Smooth muscle cell (in vitro differentiated cells): ENCODE results near the gene MAGEF1. TPM values are rescaled to one million over a fixed set of nuclear protein-coding genes. Genes with fewer than 3 reads are reported as not detected.

Experiments
- DNase-seq: peaks from one replicate; lab custom pipeline; 2025; ENCODE audit not compliant: unreplicated experiment; lab: John Stamatoyannopoulos, UW
- H2AFZ ChIP-seq: fragments of 200-600 bp; sonication (generic); 2 replicates; pipeline ENCODE4 v1.6.0; 2016; ENCODE audit warnings: antibody characterized with exemption, low read depth, mild to moderate bottlenecking
- H3F3A ChIP-seq: fragments of 200-600 bp; sonication (generic); 2 replicates; pipeline ENCODE4 v1.6.0; 2017; ENCODE audit warnings: antibody characterized with exemption, low read depth
- H3K27ac ChIP-seq: fragments of 200-600 bp; sonication (generic); 2 replicates; pipeline ENCODE4 v1.5.1; 2016; ENCODE audit warnings: low read depth, mild to moderate bottlenecking
- H3K27me3 ChIP-seq: fragments of 200-600 bp; sonication (generic); 2 replicates; pipeline ENCODE4 v1.6.1; 2016; ENCODE audit warnings: low read depth, mild to moderate bottlenecking
- H3K36me3 ChIP-seq: fragments of 200-600 bp; sonication (generic); 2 replicates; pipeline ENCODE4 v1.5.1; 2016; ENCODE audit warnings: low read depth
- H3K4me1 ChIP-seq: fragments of 200-600 bp; sonication (generic); 2 replicates; pipeline ENCODE4 v1.5.1; 2016; ENCODE audit warnings: low read depth
- H3K4me2 ChIP-seq: fragments of 200-600 bp; sonication (generic); 2 replicates; pipeline ENCODE4 v1.6.0; 2016; ENCODE audit warnings: mild to moderate bottlenecking
- H3K4me3 ChIP-seq: fragments of 200-600 bp; sonication (generic); 2 replicates; pipeline ENCODE4 v1.5.1; 2016; ENCODE audit warnings: mild to moderate bottlenecking
- H3K79me2 ChIP-seq: fragments of 200-600 bp; sonication (generic); 2 replicates; pipeline ENCODE4 v1.6.0; 2016; ENCODE audit warnings: low read depth, mild to moderate bottlenecking
- H3K9ac ChIP-seq: fragments of 200-600 bp; sonication (generic); 2 replicates; pipeline ENCODE4 v1.6.0; 2016; ENCODE audit warnings: low read depth
- H3K9me3 ChIP-seq: fragments of 200-600 bp; sonication (generic); replicated peaks from 2 replicates; pipeline ENCODE4 v1.5.1; 2016; ENCODE audit warnings: low read depth
- H4K20me1 ChIP-seq: fragments of 200-600 bp; sonication (generic); 2 replicates; pipeline ENCODE4 v1.6.0; 2016; ENCODE audit warnings: low read depth
- WGBS: methylation state at CpG from one replicate; pipeline ENCODE4 v1.1.7; 2016; ENCODE audit warnings: low lambda C conversion rate; 5-methylcytosine and 5-hydroxymethylcytosine counted together
- polyA plus RNA-seq: library from polyadenylated mRNA; unstranded; fragments of >200 nt; fragmentation: Nextera tagmentation; extraction: Ambion mirVana; gene quantifications from 2 replicates; pipeline ENCODE4 v1.2.1, GENCODE V29; 2016
- total RNA-seq: library from RNA; depleted of rRNA; stranded (reverse); fragments of >200 nt; gene quantifications from 2 replicates; pipeline ENCODE4 v1.2.3, GENCODE V29; 2014
- TF ChIP-seq, protein P1 (sequence below): fragments of 200-600 bp; sonication (generic); IDR thresholded peaks from 2 replicates; pipeline ENCODE4 v1.5.1; 2017; ENCODE audit warnings: borderline replicate concordance, mild to moderate bottlenecking, antibody characterized with exemption; ENCODE audit not compliant: insufficient read depth, poor library complexity, severe bottlenecking

MAGEF1 gene
- total and polyA plus RNA-seq, 2 experiments from 2014 or later = 37.0 to 52.7 TPM

DNA sequence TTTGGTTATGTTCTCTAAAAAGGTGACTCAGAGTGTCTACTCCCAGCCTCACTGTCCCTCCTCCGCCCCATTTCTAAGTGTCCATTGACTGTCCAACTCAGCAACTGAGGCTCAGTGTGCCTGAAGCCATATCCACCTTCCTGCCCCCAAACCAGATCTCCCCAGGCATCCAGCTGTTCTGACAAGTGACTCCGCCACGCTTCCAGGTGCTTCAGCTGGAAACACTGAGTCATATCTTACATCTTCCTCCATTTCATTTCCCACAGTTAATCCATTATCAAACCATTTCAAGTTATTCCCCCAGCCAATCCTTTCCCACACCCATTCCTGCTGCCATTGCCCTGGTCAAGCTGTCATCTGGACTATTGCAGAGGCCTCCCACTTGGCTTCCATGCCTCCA lies 17.1 kb downstream of the MAGEF1 start:
- H3K4me3 ChIP-seq = no peak overlapping the region
- no peaks in the 10 kb centered on the region for H3F3A ChIP-seq
- TF ChIP-seq, protein P1, sequence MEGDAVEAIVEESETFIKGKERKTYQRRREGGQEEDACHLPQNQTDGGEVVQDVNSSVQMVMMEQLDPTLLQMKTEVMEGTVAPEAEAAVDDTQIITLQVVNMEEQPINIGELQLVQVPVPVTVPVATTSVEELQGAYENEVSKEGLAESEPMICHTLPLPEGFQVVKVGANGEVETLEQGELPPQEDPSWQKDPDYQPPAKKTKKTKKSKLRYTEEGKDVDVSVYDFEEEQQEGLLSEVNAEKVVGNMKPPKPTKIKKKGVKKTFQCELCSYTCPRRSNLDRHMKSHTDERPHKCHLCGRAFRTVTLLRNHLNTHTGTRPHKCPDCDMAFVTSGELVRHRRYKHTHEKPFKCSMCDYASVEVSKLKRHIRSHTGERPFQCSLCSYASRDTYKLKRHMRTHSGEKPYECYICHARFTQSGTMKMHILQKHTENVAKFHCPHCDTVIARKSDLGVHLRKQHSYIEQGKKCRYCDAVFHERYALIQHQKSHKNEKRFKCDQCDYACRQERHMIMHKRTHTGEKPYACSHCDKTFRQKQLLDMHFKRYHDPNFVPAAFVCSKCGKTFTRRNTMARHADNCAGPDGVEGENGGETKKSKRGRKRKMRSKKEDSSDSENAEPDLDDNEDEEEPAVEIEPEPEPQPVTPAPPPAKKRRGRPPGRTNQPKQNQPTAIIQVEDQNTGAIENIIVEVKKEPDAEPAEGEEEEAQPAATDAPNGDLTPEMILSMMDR = no peak
- no peak for DNase-seq
- no peak overlapping the region for H2AFZ ChIP-seq
- no peaks in the 10 kb centered on the region for H3K36me3 ChIP-seq
- H3K4me1 ChIP-seq = peaks cover 18% of the 10 kb centered on the region
- H3K9ac ChIP-seq = no peak overlapping the region
- no peaks in the 10 kb centered on the region for H3K9me3 ChIP-seq
- no peaks in the 10 kb centered on the region for H3K79me2 ChIP-seq
- 64% methylated on average over 3 of the region's 3 CpGs for WGBS
- H4K20me1 ChIP-seq = no peaks in the 10 kb centered on the region
- H3K4me2 ChIP-seq = no peak overlapping the region
- H3K27me3 ChIP-seq = no peaks in the 10 kb centered on the region
- H3K27ac ChIP-seq = no peak overlapping the region

- Histone ChIP-seq H3F3A (no peaks in the 10 kb centered on the region), H3K36me3 (no peaks in the 10 kb centered on the region), H3K4me2 (no peak overlapping the region), H4K20me1 (no peaks in the 10 kb centered on the region), H3K4me3 (no peak overlapping the region), H3K4me1 (peaks cover 18% of the 10 kb centered on the region), H3K27me3 (no peaks in the 10 kb centered on the region), H3K9ac (no peak overlapping the region), H3K79me2 (no peaks in the 10 kb centered on the region), H2AFZ (no peak overlapping the region), H3K9me3 (no peaks in the 10 kb centered on the region), H3K27ac (no peak overlapping the region)
- no peak for DNase-seq
- WGBS = 42% methylated on average over 4 of the region's 4 CpGs
- TF ChIP-seq, protein P1 = no peak
These were observed 17.7 kb downstream of the MAGEF1 start for GRCh38 chr3:184694133-184694665.

GRCh38 chr3:184693011-184693975 lies 18.6 kb downstream of the MAGEF1 start:
- Histone ChIP-seq H3K4me2 (peak overlapping the region; percentile 40), H2AFZ (peak overlapping the region; percentile 38), H3K36me3 (no peaks in the 10 kb centered on the region), H3K79me2 (no peaks in the 10 kb centered on the region), H3K9ac (no peak overlapping the region), H4K20me1 (no peaks in the 10 kb centered on the region), H3F3A (no peaks in the 10 kb centered on the region), H3K4me1 (peaks cover 21% of the 10 kb centered on the region), H3K9me3 (no peaks in the 10 kb centered on the region), H3K4me3 (no peak overlapping the region), H3K27me3 (no peaks in the 10 kb centered on the region), H3K27ac (peak overlapping the region; percentile 41)
- WGBS = 56% methylated on average over 16 of the region's 16 CpGs
- no peak for DNase-seq
- TF ChIP-seq, protein P1 = no peak
